ENCODE results near the gene DGCR2. TPM values are rescaled to one million over a fixed set of nuclear protein-coding genes. Genes with fewer than 3 reads are reported as not detected.
"Not testable (repeated sequence)": the region's sequence is repeated elsewhere in the genome, so short reads cannot be mapped to it uniquely, and the experiment has no call there.

DGCR2 gene
- total and polyA plus RNA-seq, 3 experiments from 2014 or later: 26.9 to 51.7 (median 28.4) TPM

GRCh38 chr22:19086417-19086816 is 35.8 kb downstream of the DGCR2 start:
- H3K9me3 ChIP-seq (ENCODE audit: low read length): no peaks in the 10 kb centered on the region
- Mint-ChIP-seq H3K4me3 (no peak overlapping the region), H3K36me3 (peaks cover 8 to 55% (median 19%) of the 10 kb centered on the region in 3 donors), H3K27ac (peak overlapping the region in 2 of 8 donors; percentile 8 to 25), H3K9me3 (no peaks in the 10 kb centered on the region), H3K27me3 (no peaks in the 10 kb centered on the region), H3K4me1 (peaks cover 25 to 45% (median 26%) of the 10 kb centered on the region in 3 donors)
- H3K27me3 ChIP-seq (ENCODE audit: insufficient read depth, low read length, poor library complexity, severe bottlenecking): no peaks in the 10 kb centered on the region
- H3K36me3 ChIP-seq (ENCODE audit: insufficient read depth, low read length): peaks cover 16% of the 10 kb centered on the region
- no peak overlapping the region for H3K27ac ChIP-seq (ENCODE audit: low read depth, low read length)
- CTCF ChIA-PET: no interaction called here
- no peak for DNase-seq
- peaks cover 4% of the 10 kb centered on the region for H3K4me1 ChIP-seq (ENCODE audit: insufficient read depth, low read length)
- POLR2A ChIA-PET: no interaction called here
- no peak overlapping the region for H3K4me3 ChIP-seq (ENCODE audit: low read length)

DNA sequence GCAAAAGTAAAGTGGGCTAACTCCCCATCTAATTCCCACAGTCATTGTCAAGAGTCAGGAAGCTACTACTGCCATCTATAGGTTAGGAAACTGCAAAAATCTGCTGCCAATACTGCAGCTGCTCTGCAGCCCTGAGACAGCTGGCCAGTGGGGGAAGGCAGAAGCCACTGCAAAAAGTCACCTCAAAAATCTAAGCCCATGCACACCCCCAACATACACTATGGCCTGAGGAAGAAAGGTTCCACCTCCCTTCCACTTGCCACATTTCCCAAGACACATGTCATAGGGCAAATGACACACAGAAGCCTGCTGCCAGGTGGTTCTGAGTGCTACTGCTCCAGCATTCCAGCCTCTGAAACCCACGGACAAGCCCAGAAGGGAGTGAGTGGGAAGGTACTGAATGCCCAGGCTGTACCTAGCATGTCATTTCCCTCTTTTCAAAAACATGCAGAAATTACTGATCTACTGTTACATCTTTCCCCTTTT is 36.9 kb downstream of the DGCR2 start:
- Mint-ChIP-seq H3K27me3 (no peaks in the 10 kb centered on the region), H3K36me3 (peaks cover 8 to 65% (median 17%) of the 10 kb centered on the region in 3 donors), H3K4me1 (peaks cover 21 to 41% (median 31%) of the 10 kb centered on the region in 3 donors), H3K4me3 (no peak overlapping the region), H3K9me3 (no peaks in the 10 kb centered on the region), H3K27ac (peak overlapping the region in 1 of 8 donors; percentile 77)
- H3K4me3 ChIP-seq (ENCODE audit: low read length): no peak overlapping the region
- no peaks in the 10 kb centered on the region for H3K9me3 ChIP-seq (ENCODE audit: low read length)
- H3K36me3 ChIP-seq (ENCODE audit: insufficient read depth, low read length): peaks cover 19% of the 10 kb centered on the region
- no peaks in the 10 kb centered on the region for H3K27me3 ChIP-seq (ENCODE audit: insufficient read depth, low read length, poor library complexity, severe bottlenecking)
- H3K27ac ChIP-seq (ENCODE audit: low read depth, low read length): no peak overlapping the region
- CTCF ChIA-PET: no interaction called here
- POLR2A ChIA-PET: interaction anchor here (0.7 kb wide), 1 partner anchor 766 kb away, joined by 4 read pairs; no protein-coding TSS in a partner anchor
- H3K4me1 ChIP-seq (ENCODE audit: insufficient read depth, low read length): peaks cover 4% of the 10 kb centered on the region
- no peak for DNase-seq

DNA sequence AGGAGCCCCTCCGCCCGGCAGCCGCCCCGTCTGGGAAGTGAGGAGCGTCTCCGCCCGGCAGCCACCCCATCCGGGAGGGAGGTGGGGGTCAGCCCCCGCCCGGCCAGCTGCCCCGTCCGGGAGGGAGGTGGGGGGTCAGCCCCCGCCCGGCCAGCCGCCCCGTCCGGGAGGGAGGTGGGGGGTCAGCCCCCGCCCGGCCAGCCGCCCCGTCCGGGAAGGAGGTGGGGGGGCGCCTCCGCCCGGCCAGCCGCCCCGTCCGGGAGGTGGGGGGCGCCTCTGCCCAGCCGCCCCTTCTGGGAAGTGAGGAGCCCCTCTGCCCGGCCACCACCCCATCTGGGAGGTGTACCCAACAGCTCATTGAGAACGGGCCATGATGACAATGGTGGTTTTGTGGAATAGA is 37.6 kb downstream of the DGCR2 start:
- peaks cover 8 to 71% (median 17%) of the 10 kb centered on the region in 3 donors for H3K36me3 Mint-ChIP-seq
- H3K4me1 ChIP-seq (ENCODE audit: insufficient read depth, low read length); H3K9me3 Mint-ChIP-seq; POLR2A ChIA-PET; CTCF ChIA-PET; H3K4me3 ChIP-seq (ENCODE audit: low read length); H3K27ac ChIP-seq (ENCODE audit: low read depth, low read length); H3K27me3 ChIP-seq (ENCODE audit: insufficient read depth, low read length, poor library complexity, severe bottlenecking); H3K4me3 Mint-ChIP-seq; DNase-seq; H3K27ac Mint-ChIP-seq; H3K9me3 ChIP-seq (ENCODE audit: low read length); H3K27me3 Mint-ChIP-seq: not testable (repeated sequence)
- peaks cover 19% of the 10 kb centered on the region for H3K36me3 ChIP-seq (ENCODE audit: insufficient read depth, low read length)
- H3K4me1 Mint-ChIP-seq: peaks cover 21 to 35% (median 31%) of the 10 kb centered on the region in 3 donors

GRCh38 chr22:19084126-19084525 is 38.1 kb downstream of the DGCR2 start:
- H3K36me3 Mint-ChIP-seq: peaks cover 8 to 71% (median 17%) of the 10 kb centered on the region in 3 donors
- H3K27me3 Mint-ChIP-seq; CTCF ChIA-PET; H3K4me1 ChIP-seq (ENCODE audit: insufficient read depth, low read length); H3K27me3 ChIP-seq (ENCODE audit: insufficient read depth, low read length, poor library complexity, severe bottlenecking); H3K4me3 ChIP-seq (ENCODE audit: low read length); H3K27ac Mint-ChIP-seq; DNase-seq; POLR2A ChIA-PET; H3K9me3 ChIP-seq (ENCODE audit: low read length); H3K9me3 Mint-ChIP-seq; H3K27ac ChIP-seq (ENCODE audit: low read depth, low read length); H3K4me3 Mint-ChIP-seq: not testable (repeated sequence)
- peaks cover 19% of the 10 kb centered on the region for H3K36me3 ChIP-seq (ENCODE audit: insufficient read depth, low read length)
- peaks cover 21 to 32% (median 30%) of the 10 kb centered on the region in 3 donors for H3K4me1 Mint-ChIP-seq

DNA sequence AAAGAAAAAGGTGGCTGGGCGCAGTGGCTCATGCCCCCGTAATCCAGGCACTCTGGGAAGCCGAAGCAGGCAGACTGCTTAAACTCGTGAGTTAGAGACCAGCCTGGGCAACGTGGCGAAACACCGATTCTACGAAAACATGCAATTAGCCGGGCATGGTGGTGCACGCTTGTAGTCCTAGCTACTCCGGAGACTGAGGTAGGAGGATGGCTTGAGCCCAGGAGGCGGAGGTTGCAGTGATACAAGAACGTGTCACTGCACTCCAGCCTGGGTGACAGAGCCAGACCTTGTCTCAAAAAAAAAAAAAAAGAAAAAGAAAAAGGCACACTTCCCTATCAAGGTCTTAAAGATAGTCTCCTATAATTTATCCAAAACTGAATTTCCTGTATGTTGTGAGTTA is 39.4 kb downstream of the DGCR2 start:
- Histone ChIP-seq H3K27ac (ENCODE audit: low read depth, low read length) (no peak overlapping the region), H3K4me3 (ENCODE audit: low read length) (no peak overlapping the region), H3K9me3 (ENCODE audit: low read length) (no peaks in the 10 kb centered on the region), H3K36me3 (ENCODE audit: insufficient read depth, low read length) (peaks cover 19% of the 10 kb centered on the region), H3K27me3 (ENCODE audit: insufficient read depth, low read length, poor library complexity, severe bottlenecking) (no peaks in the 10 kb centered on the region), H3K4me1 (ENCODE audit: insufficient read depth, low read length) (peaks cover 4% of the 10 kb centered on the region)
- H3K4me1 Mint-ChIP-seq: peaks cover 18 to 27% (median 24%) of the 10 kb centered on the region in 3 donors
- peaks cover 4 to 67% (median 13%) of the 10 kb centered on the region in 3 donors for H3K36me3 Mint-ChIP-seq
- H3K27me3 Mint-ChIP-seq: no peaks in the 10 kb centered on the region
- no peak for DNase-seq
- H3K4me3 Mint-ChIP-seq: no peak overlapping the region
- H3K9me3 Mint-ChIP-seq: no peaks in the 10 kb centered on the region
- H3K27ac Mint-ChIP-seq: peak overlapping the region in 1 of 8 donors; percentile 29
- CTCF ChIA-PET: no interaction called here
- POLR2A ChIA-PET: no interaction called here

DNA sequence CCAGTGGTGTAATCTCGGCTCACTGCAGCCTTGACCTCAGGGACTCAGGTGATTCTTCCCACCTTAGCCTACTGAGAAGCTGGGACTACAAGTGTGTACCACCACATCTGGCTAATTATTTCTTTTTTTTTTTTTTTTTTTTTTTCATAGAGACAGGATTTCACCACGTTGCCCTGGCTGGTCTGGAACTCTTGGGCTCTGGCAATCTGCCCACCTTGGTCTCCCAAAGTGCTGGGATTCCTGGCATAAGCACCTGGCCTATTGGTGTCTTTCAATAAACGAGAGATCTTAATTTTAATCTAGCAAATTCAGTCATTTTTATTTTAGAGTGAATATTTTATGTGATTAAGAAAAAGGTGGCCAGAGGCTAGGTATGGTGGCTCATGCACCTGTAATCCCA is 40.1 kb downstream of the DGCR2 start:
- peaks cover 18 to 26% (median 24%) of the 10 kb centered on the region in 3 donors for H3K4me1 Mint-ChIP-seq

GRCh38 chr22:19081351-19081750 is 40.9 kb downstream of the DGCR2 start:
- H3K36me3 Mint-ChIP-seq: peaks cover 4 to 55% (median 13%) of the 10 kb centered on the region in 3 donors
- H3K4me1 Mint-ChIP-seq: peaks cover 14 to 21% (median 19%) of the 10 kb centered on the region in 3 donors
- no peaks in the 10 kb centered on the region for H3K9me3 Mint-ChIP-seq
- no peaks in the 10 kb centered on the region for H3K27me3 Mint-ChIP-seq
- Histone ChIP-seq H3K27ac (ENCODE audit: low read depth, low read length) (no peak overlapping the region), H3K9me3 (ENCODE audit: low read length) (no peaks in the 10 kb centered on the region), H3K36me3 (ENCODE audit: insufficient read depth, low read length) (peaks cover 14% of the 10 kb centered on the region), H3K27me3 (ENCODE audit: insufficient read depth, low read length, poor library complexity, severe bottlenecking) (no peaks in the 10 kb centered on the region), H3K4me3 (ENCODE audit: low read length) (no peak overlapping the region), H3K4me1 (ENCODE audit: insufficient read depth, low read length) (peaks cover under 1% of the 10 kb centered on the region)
- no peak for DNase-seq
- peak overlapping the region in 2 of 8 donors; percentile 9 to 65 for H3K27ac Mint-ChIP-seq
- no peak overlapping the region for H3K4me3 Mint-ChIP-seq
- ChIA-PET POLR2A (no interaction called here), CTCF (no interaction called here)

More for the DNA sequence above, 40.1 kb downstream of the DGCR2 start:
- no peak for DNase-seq
- no peaks in the 10 kb centered on the region for H3K27me3 Mint-ChIP-seq
- ChIA-PET POLR2A (no interaction called here), CTCF (no interaction called here)
- Histone ChIP-seq H3K9me3 (ENCODE audit: low read length) (no peaks in the 10 kb centered on the region), H3K4me1 (ENCODE audit: insufficient read depth, low read length) (peaks cover 4% of the 10 kb centered on the region), H3K4me3 (ENCODE audit: low read length) (no peak overlapping the region), H3K27ac (ENCODE audit: low read depth, low read length) (no peak overlapping the region), H3K27me3 (ENCODE audit: insufficient read depth, low read length, poor library complexity, severe bottlenecking) (no peaks in the 10 kb centered on the region), H3K36me3 (ENCODE audit: insufficient read depth, low read length) (peaks cover 19% of the 10 kb centered on the region)
- H3K36me3 Mint-ChIP-seq: peaks cover 4 to 63% (median 13%) of the 10 kb centered on the region in 3 donors
- no peaks in the 10 kb centered on the region for H3K9me3 Mint-ChIP-seq
- H3K27ac Mint-ChIP-seq: no peak overlapping the region
- H3K4me3 Mint-ChIP-seq: no peak overlapping the region

DNA sequence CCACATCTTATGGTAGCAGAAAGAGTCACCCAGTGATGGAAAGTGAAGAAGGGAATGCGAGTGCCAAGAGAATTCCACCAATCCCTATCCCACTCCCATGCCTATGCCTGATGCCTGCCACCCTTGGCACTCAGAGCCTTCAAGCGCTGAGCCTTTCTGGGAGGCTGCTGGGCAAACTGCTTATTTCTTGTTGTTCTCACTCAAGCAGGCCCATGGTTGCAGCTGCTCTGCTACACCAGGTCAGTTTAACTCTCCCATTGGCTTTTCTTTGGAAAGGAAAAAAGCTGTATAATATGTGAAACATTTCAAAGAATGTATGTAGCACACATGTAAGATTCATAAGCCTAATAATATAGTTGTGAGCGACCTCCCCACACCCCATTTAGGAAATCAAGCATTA is 41.4 kb downstream of the DGCR2 start:
- Histone ChIP-seq H3K4me1 (ENCODE audit: insufficient read depth, low read length) (no peaks in the 10 kb centered on the region), H3K27me3 (ENCODE audit: insufficient read depth, low read length, poor library complexity, severe bottlenecking) (no peaks in the 10 kb centered on the region), H3K9me3 (ENCODE audit: low read length) (no peaks in the 10 kb centered on the region), H3K36me3 (ENCODE audit: insufficient read depth, low read length) (peaks cover 14% of the 10 kb centered on the region), H3K4me3 (ENCODE audit: low read length) (no peak overlapping the region), H3K27ac (ENCODE audit: low read depth, low read length) (no peak overlapping the region)
- CTCF ChIA-PET: no interaction called here
- POLR2A ChIA-PET: no interaction called here
- Mint-ChIP-seq H3K4me1 (peaks cover 14 to 20% (median 19%) of the 10 kb centered on the region in 3 donors), H3K27me3 (no peaks in the 10 kb centered on the region), H3K27ac (peak overlapping the region in 2 of 8 donors; percentile 9 to 23), H3K36me3 (peaks cover 4 to 54% (median 13%) of the 10 kb centered on the region in 3 donors), H3K4me3 (no peak overlapping the region), H3K9me3 (no peaks in the 10 kb centered on the region)
- no peak for DNase-seq
